Measurements from ENCODE around the gene TMEM43.

- TF ChIP-seq CTCF (IDR thresholded peaks at IDR 0.05) (no peak), POLR2A (IDR thresholded peaks at IDR 0.05) (no peak)
Measured at GRCh38 chr3:14122301-14122700, 2.6 kb upstream of the TMEM43 start.
